GM12878 (cell line): Measurements from ENCODE around the gene OSBPL5. TPM values are rescaled to one million over a fixed set of nuclear protein-coding genes. Genes with fewer than 3 reads are reported as not detected.

Source experiments
- ATAC-seq: fragments of 200-7000 bp; cut with Tn5 transposase; 3 replicates; pipeline ENCODE4 v1.9.1; 2020; ENCODE audit warnings: mild to moderate bottlenecking, moderate library complexity
- BruUV-seq: library from RNA; stranded (reverse); fragments of 400-500 nt; replicated peaks from 2 replicates; lab custom pipeline; 2021; lab: Mats Ljungman, UMichigan
- CTCF ChIA-PET: fragments of 300-600 bp; sonication (Branson Sonifier 250); formaldehyde crosslinking; extraction: SDS; loops from one replicate; lab custom pipeline; 2021; ENCODE audit warnings: inconsistent platforms; lab: Yijun Ruan, JAX
- POLR2A ChIA-PET: fragments of 350-600 bp; formaldehyde crosslinking; extraction: SDS; loops from one replicate; lab custom pipeline; 2021; ENCODE audit warnings: inconsistent platforms; lab: Charles Lee
- RAD21 ChIA-PET: fragments of 300-600 bp; sonication (Branson Sonifier 250); formaldehyde crosslinking; loops from one replicate; lab custom pipeline; 2023; ENCODE audit warnings: antibody characterized with exemption; ENCODE audit not compliant: unreplicated experiment; lab: Charles Lee
- SMC1A ChIA-PET: fragments of 300-600 bp; sonication (Branson Sonifier 250); formaldehyde crosslinking; loops from one replicate; lab custom pipeline; 2023; ENCODE audit not compliant: unreplicated experiment, uncharacterized antibody; lab: Charles Lee
- DNase-seq: peaks from one replicate; pipeline ENCODE4 v3.0.0-alpha.2; 2011; ENCODE audit warnings: low read depth, low spot score
- FAIRE-seq: peaks from 3 replicates; lab custom pipeline; 2011; peaks lifted over from hg19 to GRCh38; lab: Jason Lieb, UNC
- H2AFZ ChIP-seq: 2 replicates; pipeline ENCODE4 v1.6.0; 2011; ENCODE audit warnings: low read depth, low read length, control low read depth; ENCODE audit not compliant: control insufficient read depth
- H3K27ac ChIP-seq: 2 replicates; pipeline ENCODE4 v1.5.1; 2011; ENCODE audit warnings: control low read depth; ENCODE audit not compliant: control insufficient read depth, insufficient read depth
- H3K27me3 ChIP-seq, 2 experiments: replicated peaks in 1 of 2; 2 replicates each; pipeline versions ENCODE4 v1.6.0 to v1.6.1; 2011; ENCODE audit warnings: low read length in 1 of 2; ENCODE audit not compliant: control insufficient read depth in 2 of 2, insufficient read depth in 2 of 2
- H3K36me3 ChIP-seq, 2 experiments: 2 replicates each; pipeline ENCODE4 v1.5.1; 2011; ENCODE audit warnings: low read length in 1 of 2; ENCODE audit not compliant: control insufficient read depth in 2 of 2, insufficient read depth in 2 of 2
- H3K4me1 ChIP-seq: 2 replicates; pipeline ENCODE4 v1.6.1; 2011; ENCODE audit warnings: mild to moderate bottlenecking, low read length, moderate library complexity, mixed read lengths; ENCODE audit not compliant: control insufficient read depth, insufficient read depth
- H3K4me2 ChIP-seq: 2 replicates; pipeline ENCODE4 v1.6.0; 2011; ENCODE audit warnings: control low read depth; ENCODE audit not compliant: control insufficient read depth, insufficient read depth
- H3K4me3 ChIP-seq: fragments of 200-600 bp; sonication (generic); 2 replicates; pipeline ENCODE4 v1.5.1; 2016
- H3K79me2 ChIP-seq: 2 replicates; pipeline ENCODE4 v1.6.0; 2011; ENCODE audit warnings: low read length; ENCODE audit not compliant: control insufficient read depth, insufficient read depth
- H3K9ac ChIP-seq: 2 replicates; pipeline ENCODE4 v1.8.0; 2011; ENCODE audit warnings: low read length, control low read depth, mixed read lengths; ENCODE audit not compliant: control insufficient read depth, insufficient read depth
- H3K9me3 ChIP-seq: replicated peaks from 3 replicates; pipeline ENCODE4 v1.5.1; 2011; ENCODE audit warnings: mild to moderate bottlenecking, low read length; ENCODE audit not compliant: control insufficient read depth, insufficient read depth
- H4K20me1 ChIP-seq: 2 replicates; pipeline ENCODE4 v1.6.0; 2011; ENCODE audit not compliant: control insufficient read depth, insufficient read depth
- ATF2 ChIP-seq: IDR thresholded peaks from 2 replicates; pipeline ENCODE4 v1.6.1; 2012; ENCODE audit warnings: low read length, inconsistent platforms
- CBX3 ChIP-seq: fragments of 200-600 bp; sonication (generic); IDR thresholded peaks from 2 replicates; pipeline ENCODE4 v1.6.1; 2016; ENCODE audit warnings: low read depth, borderline replicate concordance
- CHD4 ChIP-seq: fragments of 200-600 bp; sonication (generic); IDR thresholded peaks from 2 replicates; pipeline ENCODE4 v1.6.1; 2016; ENCODE audit warnings: mild to moderate bottlenecking
- EGR1 ChIP-seq, 2 experiments: IDR thresholded peaks; 1 replicate in 1 of 2; 2 replicates in 1 of 2; pipeline ENCODE4 v1.6.1; 2011 to 2012; ENCODE audit warnings: low read depth in 2 of 2, low read length in 2 of 2, borderline replicate concordance in 1 of 2, mild to moderate bottlenecking in 1 of 2, moderate library complexity in 1 of 2
- EP300 ChIP-seq, 2 experiments: fragments of 150-350 bp in 1 of 2; IDR thresholded peaks; 2 replicates each; pipeline ENCODE4 v1.6.1; 2011 to 2012; ENCODE audit warnings: low read depth in 2 of 2, low read length in 2 of 2, borderline replicate concordance in 1 of 2, improper control_type of control experiment in 1 of 2, inconsistent platforms in 1 of 2; ENCODE audit not compliant: control insufficient read depth in 1 of 2
- HCFC1 ChIP-seq: fragments of 150-350 bp; IDR thresholded peaks from 2 replicates; pipeline ENCODE4 v1.6.1; 2014; ENCODE audit warnings: low read length
- IKZF2 ChIP-seq, 2 experiments: fragments of 450-650 bp; IDR thresholded peaks; 2 replicates each; pipeline ENCODE4 v1.6.1; 2017; ENCODE audit warnings: mild to moderate bottlenecking in 2 of 2, moderate library complexity in 2 of 2
- MEF2B ChIP-seq: fragments of 450-650 bp; IDR thresholded peaks from 2 replicates; pipeline ENCODE4 v1.6.1; 2018; ENCODE audit warnings: mild to moderate bottlenecking, moderate library complexity; ENCODE audit not compliant: partially characterized antibody, poor library complexity, severe bottlenecking
- MTA2 ChIP-seq: fragments of 450-650 bp; IDR thresholded peaks from 2 replicates; pipeline ENCODE4 v1.6.1; 2016; ENCODE audit warnings: low read depth, mild to moderate bottlenecking, moderate library complexity
- NR2C2 ChIP-seq: IDR thresholded peaks from 2 replicates; pipeline ENCODE4 v1.6.1; 2011; ENCODE audit warnings: borderline replicate concordance, low read depth; ENCODE audit not compliant: control insufficient read depth, insufficient read length
- PML ChIP-seq: IDR thresholded peaks from 2 replicates; pipeline ENCODE4 v1.6.1; 2012; ENCODE audit warnings: low read length, inconsistent platforms
- RUNX3 ChIP-seq: IDR thresholded peaks from 2 replicates; pipeline ENCODE4 v1.6.1; 2012; ENCODE audit warnings: low read length, inconsistent platforms
- SIN3A ChIP-seq: IDR thresholded peaks from 2 replicates; pipeline ENCODE4 v1.6.1; 2012; ENCODE audit warnings: low read depth, low read length, improper control_type of control experiment
- SP1 ChIP-seq: IDR thresholded peaks from one replicate; pipeline ENCODE4 v1.6.1; 2011; ENCODE audit warnings: low read depth, low read length
- TARDBP ChIP-seq: IDR thresholded peaks from 2 replicates; pipeline ENCODE4 v1.6.1; 2016; ENCODE audit warnings: borderline replicate concordance
- TCF3 ChIP-seq: IDR thresholded peaks from 2 replicates; pipeline ENCODE4 v1.6.1; 2012; ENCODE audit warnings: low read depth, mild to moderate bottlenecking, low read length, borderline replicate concordance; ENCODE audit not compliant: insufficient read depth
- ZNF207 ChIP-seq: fragments of 450-650 bp; IDR thresholded peaks from 2 replicates; pipeline ENCODE4 v1.6.1; 2014; ENCODE audit warnings: antibody characterized with exemption, mild to moderate bottlenecking, borderline replicate concordance
- ZNF592 ChIP-seq: fragments of 450-650 bp; IDR thresholded peaks from 2 replicates; pipeline ENCODE4 v1.6.1; 2017; ENCODE audit warnings: mild to moderate bottlenecking, moderate library complexity
- WGBS: methylation state at CpG from one replicate; pipeline ENCODE4 v1.1.6; 2016; ENCODE audit warnings: low lambda C conversion rate; ENCODE audit not compliant: insufficient replicate concordance, insufficient coverage; ENCODE audit errors: missing lambda C conversion rate; 5-methylcytosine and 5-hydroxymethylcytosine counted together
- in situ Hi-C: fragments of 300-500 bp; cut with MboI; formaldehyde crosslinking; loops from 9 replicates; pipeline ENCODE4 v1.14.3; 2018; ENCODE audit warnings: mixed read lengths
- intact Hi-C: fragments of 100-400 bp; cut with micrococcal nuclease; formaldehyde crosslinking; loops from one replicate; pipeline ENCODE4 v1.14.2; 2022; ENCODE audit not compliant: unreplicated experiment
- polyA plus RNA-seq, 11 experiments: library from polyadenylated mRNA; depleted of rRNA in 4 of 11; unstranded in 6 of 11; stranded (reverse) in 5 of 11; fragments of >200 nt; fragmentation: Nextera tagmentation in 4 of 11; fragmentation: Illumina TruSeq in 1 of 11; extraction: Ambion mirVana in 4 of 11; extraction: Trizol in 1 of 11; gene quantifications; 1 replicate in 1 of 11; 2 replicates in 10 of 11; pipeline versions ENCODE4 v1.2.1 to v1.2.3, GENCODE V29; 2011 to 2016; ENCODE audit warnings: inconsistent platforms in 2 of 11, missing spikeins in 2 of 11, low read depth in 1 of 11
- total RNA-seq, 4 experiments: library from RNA; depleted of rRNA in 3 of 4; stranded (reverse); fragments of >200 nt in 3 of 4; fragmentation: Illumina TruSeq in 1 of 4; extraction: Trizol in 1 of 4; gene quantifications; 2 replicates each; pipeline versions ENCODE4 v1.2.1 to v1.2.3, GENCODE V29; 2013 to 2021

Gene OSBPL5
- total and polyA plus RNA-seq, 10 of the 15 experiments (the other 5 are each of a cell fraction or from before 2014, with no cell fraction given), result not detected

- Histone ChIP-seq H3K27me3 (no peaks in the 10 kb centered on the region; a peak in 1 of 4 replicates), H3K9me3 (no peaks in the 10 kb centered on the region), H3K4me3 (no peak overlapping the region), H4K20me1 (no peaks in the 10 kb centered on the region), H2AFZ (no peak overlapping the region), H3K4me2 (no peak overlapping the region), H3K79me2 (no peaks in the 10 kb centered on the region), H3K27ac (no peak overlapping the region), H3K9ac (no peak overlapping the region), H3K36me3 (no peaks in the 10 kb centered on the region), H3K4me1 (no peaks in the 10 kb centered on the region)
- intact Hi-C loops (no loop called here), in situ Hi-C loops (no loop called here)
- BruUV-seq, result no TSS peak
- ChIA-PET RAD21 (no interaction called here), SMC1A (no interaction called here), POLR2A (no interaction called here), CTCF (no interaction called here)
- no peak for ATAC-seq
- no peak for DNase-seq
- 29% methylated on average over 14 of the region's 14 CpGs for WGBS
- TF ChIP-seq TCF3 (no peak), ZNF207 (no peak), ZNF592 (no peak), CBX3 (no peak), PML (no peak), HCFC1 (no peak), ATF2 (no peak), SP1 (no peak), MTA2 (no peak), TARDBP (no peak), RUNX3 (no peak), EP300 (IDR thresholded peaks at IDR 0.05; ENCODE audit: borderline replicate concordance in 1 of 2, control insufficient read depth in 1 of 2, low read depth in 2 of 2, low read length in 2 of 2) (no peak), CHD4 (no peak), IKZF2 (IDR thresholded peaks at IDR 0.05) (no peak), MEF2B (no peak), NR2C2 (no peak), EGR1 (IDR thresholded peaks at IDR 0.05; ENCODE audit: borderline replicate concordance in 1 of 2, low read depth in 2 of 2, low read length in 2 of 2) (no peak), SIN3A (no peak)
- FAIRE-seq, result no peak
These were observed 27.6 kb upstream of the OSBPL5 start for GRCh38 chr11:3192511-3193372.
